HG02981 (cell line): Measurements from ENCODE around the gene ZNF516.

Experiments used
- ATAC-seq: cut with Tn5 transposase; IDR thresholded peaks from one replicate; pipeline ENCODE4 v1.9.1; 2021; ENCODE audit warnings: mild to moderate bottlenecking, moderate library complexity; ENCODE audit not compliant: unreplicated experiment

The ZNF516 gene

DNA sequence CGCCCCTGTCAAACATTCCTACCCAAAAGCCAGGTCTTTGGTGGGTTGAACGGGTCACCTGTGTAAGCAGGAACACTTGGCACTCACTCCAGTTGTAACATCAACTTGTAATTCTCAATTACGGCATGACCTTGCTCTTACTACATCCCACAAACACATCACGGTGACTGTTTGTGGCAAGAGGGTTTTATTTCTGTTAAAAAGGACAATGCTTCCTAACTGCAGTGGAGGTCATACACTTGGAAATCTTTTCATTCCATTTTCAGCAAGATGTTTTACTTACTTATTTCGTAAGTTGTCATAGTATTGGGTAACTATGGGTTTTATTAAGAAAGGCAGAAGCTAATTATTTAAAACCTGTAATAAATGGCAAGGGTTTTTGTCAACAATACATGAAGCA lies 126.1 kb downstream of the ZNF516 start:
- no peak for ATAC-seq

DNA sequence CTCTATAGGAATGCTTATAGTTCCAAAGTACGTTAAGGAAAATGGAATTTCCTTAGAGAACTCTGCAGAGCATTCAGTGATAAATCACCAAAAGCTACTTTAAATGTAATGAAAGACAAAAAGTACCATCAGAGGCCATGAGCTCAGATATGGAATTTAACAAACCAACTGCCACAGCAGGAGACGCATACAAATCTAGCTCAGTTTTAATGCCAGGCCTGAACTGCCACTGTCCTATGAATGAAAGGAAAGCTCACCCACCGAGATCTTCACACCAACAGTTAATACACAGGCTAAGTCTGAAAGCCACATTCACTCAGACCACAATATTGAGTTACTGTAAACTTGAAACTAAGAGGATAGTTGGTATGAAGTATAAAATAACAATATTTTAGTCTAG lies 126.8 kb downstream of the ZNF516 start:
- no peak for ATAC-seq

DNA sequence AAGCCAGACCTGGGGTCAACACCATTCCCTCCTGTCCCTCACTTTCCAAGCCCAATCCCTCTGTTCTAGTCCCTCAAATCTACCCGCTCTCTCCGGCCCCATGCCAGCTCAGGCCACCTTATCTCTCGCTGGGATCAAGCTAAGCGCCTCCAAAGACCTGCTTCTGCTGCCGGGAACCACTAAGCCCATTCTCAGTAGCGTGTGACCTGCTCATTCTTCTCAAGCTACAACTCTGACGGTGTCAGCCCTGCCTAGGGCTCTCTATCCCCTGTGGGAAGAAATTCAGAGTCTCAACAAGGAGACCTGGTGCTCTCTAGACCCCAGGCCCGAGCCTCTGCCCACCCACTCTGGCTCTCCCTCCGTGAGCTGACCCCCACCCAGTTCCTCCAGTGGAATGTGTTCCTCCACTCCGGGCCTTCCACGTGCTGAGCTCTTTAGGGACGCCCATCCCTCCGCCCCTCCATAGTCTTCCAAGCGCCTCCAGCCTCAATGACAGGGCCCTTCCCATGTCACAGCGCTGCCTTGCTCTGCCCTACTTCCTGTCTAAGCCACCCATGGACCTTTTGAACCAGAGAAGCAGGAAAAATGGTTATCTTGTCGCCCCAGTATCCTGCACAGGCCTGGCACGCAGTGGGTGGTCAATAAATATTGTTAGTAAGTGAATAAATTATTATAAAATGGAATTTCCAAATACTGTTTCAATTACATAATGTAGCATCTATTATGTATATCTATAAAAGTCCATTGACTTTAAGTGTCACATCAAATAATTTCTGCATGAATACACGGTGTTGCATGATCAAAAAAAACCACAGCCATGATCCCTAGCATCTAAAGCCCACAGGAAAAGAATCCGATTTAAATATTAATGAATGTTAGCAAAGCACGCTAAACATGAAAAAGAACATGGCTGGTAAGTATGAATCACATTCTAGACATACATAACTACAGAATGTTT lies 127.6 kb downstream of the ZNF516 start:
- no peak for ATAC-seq

DNA sequence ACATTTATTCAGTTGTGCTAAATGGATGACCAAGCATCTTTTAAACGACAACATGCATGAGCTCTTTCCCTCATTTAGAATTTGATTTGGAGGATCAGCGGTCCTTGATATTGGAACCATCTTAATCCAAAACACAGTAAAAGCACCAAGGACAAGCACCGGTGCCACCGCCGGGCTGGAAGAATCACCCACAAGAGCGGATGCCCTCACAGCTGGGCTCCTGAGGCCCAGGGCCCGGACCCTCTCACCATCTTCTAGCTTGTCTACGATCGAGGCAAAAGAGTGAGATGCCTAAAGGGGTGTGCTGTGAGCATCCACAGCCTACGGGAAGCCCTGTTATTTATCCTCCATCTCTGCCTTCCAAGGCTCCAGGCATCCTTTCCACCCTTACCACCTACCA lies 129.5 kb downstream of the ZNF516 start:
- no peak for ATAC-seq

DNA sequence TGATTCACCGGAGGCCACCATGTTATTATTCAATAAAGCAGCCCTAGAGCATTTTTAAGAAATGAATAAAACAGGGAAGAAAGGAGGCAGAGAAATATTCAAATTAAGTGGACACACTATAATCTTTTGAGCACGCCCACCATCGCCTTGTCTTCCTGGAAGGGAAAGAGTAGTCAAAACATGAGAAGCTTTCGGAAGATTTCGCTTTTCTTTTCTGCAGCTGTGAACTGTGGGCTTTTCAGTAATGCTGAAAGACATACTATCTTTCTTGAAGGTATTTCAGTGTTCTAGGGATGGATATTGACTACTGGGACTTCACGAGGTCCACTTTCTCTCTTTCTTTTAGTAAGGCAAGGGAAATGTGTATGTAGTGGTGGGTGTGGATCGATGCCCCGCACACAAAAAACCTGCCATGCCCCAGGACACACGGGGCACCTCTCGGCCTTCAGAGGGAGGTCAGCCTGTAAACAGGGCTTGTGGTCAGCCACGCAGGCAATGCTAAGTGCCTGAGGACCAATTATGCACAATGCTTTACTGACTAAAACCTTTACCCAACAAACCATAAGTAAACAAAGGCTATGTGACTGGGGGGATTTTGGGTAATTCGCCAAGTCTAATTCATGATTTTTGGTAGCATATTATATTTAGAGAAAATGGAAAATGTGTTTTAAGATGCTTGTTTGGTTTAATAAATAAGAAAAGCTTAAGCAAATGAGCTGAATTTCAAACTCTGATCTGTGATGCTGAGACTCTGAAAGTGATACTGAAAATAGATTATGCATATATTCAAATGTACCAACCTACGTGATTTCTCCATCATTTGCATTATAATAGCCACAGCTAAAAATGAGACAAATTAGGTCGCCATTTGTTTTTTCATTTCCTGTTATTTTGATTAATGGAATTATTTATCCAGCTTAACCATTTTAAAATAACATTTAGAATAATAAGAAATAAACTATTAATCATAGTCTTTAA lies 130.5 kb downstream of the ZNF516 start:
- ATAC-seq = peak; percentile 76

DNA sequence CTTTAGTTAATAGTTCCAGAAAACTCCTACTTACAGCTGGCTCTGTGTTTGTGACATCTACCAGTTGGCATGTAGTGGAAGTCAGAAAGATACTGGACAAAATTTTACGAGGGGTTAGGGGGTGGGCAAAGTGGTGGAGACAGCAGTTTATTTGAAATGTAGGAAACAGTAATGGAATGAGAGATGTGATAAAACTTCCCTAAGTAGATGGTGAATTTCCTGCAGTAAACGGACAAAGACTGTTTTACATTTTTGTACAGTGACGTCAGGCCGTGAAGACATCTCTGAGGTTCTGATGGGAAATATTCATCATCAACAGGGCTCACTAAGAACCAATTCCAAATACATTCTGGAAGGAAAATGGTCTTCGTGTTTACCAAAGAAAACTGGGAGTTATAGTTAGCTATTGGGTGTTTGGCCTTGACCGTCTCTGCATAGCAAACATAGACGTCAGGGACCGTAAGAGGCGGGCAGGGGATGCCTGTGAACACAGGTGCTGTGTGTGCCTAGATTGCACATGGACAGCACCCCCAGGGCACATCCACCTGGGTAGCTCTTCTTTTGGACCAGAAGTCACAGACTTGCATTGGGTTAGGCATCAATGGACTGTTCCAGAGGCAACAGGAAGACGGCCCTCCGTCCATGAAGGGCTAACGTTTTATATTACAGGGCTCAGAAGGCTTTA lies 131.5 kb downstream of the ZNF516 start:
- no peak for ATAC-seq

DNA sequence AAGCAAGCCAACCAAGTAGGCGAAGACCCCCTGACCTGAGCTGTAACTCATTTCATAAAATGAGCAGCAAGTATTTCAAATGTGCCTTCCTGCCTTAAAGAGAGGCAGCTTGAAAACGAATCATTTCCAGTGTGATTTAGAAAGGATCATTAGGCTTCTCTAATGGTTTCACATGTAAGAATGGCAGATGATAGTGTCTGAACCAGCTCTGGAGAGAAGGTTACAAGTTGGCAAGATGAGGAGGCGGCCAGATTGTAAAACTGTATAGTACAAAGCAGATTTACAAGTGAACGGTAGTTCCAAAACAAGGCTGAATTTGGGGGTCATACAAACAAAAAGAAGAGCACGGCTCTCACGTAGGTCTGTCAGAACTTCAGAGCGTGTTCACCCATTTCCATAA lies 132.4 kb downstream of the ZNF516 start:
- no peak for ATAC-seq

DNA sequence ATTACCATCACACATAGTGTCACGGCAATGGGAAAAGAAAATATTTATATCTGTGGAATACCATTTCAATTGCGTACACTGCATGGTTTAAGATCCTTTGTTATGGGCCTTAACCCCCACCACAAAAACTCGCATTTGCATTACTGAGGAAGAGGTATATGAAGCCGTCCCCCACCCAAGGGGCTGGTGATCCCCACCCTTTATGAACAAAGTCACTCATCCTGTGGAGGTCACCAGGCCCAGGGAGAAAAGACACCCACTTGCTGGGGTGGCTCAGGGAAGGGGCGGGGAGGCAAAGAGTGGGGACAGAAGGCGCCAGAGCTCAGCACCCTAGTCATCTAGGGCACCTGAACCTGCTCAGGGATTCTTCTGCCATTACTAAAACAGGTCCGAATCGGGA lies 133.8 kb downstream of the ZNF516 start:
- no peak for ATAC-seq

DNA sequence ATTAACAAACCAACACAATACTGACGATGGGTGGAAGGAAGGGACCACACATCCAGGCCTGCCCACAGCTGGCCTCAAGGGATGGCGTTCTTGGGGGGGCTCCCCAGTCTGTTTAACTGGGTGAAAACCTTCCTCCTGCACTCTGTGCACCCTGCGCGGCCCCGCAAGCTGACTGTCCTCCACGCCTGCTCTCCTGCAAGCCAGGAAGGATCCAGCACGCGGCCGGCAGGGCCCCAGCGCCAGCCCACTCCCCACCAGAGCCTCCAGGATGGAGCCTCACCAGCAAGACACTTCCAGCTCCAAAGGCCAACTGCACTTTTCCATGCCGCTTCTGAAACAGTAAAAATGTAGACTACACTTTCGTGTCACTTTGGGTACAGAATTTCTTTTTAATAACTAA lies 135.1 kb downstream of the ZNF516 start:
- no peak for ATAC-seq

DNA sequence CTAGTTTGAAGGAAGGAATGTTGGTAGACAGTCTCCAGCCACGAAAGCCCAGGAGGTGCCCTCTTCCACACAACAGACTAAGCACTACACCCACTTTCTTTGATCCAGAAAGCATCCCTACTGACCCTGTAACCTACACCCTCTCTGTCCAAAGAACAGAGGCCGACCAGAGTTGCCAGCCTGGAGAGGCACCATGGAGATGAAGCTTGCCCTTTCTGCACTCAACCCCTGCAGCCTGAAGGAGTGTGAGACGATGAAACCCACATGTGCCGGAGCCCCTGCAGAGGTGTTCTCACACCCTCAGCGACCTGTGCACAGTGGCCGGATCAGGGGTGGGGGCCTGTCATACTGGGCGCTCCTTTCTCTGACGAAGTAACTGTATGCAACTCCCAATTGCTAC lies 136.3 kb downstream of the ZNF516 start:
- ATAC-seq = no peak

DNA sequence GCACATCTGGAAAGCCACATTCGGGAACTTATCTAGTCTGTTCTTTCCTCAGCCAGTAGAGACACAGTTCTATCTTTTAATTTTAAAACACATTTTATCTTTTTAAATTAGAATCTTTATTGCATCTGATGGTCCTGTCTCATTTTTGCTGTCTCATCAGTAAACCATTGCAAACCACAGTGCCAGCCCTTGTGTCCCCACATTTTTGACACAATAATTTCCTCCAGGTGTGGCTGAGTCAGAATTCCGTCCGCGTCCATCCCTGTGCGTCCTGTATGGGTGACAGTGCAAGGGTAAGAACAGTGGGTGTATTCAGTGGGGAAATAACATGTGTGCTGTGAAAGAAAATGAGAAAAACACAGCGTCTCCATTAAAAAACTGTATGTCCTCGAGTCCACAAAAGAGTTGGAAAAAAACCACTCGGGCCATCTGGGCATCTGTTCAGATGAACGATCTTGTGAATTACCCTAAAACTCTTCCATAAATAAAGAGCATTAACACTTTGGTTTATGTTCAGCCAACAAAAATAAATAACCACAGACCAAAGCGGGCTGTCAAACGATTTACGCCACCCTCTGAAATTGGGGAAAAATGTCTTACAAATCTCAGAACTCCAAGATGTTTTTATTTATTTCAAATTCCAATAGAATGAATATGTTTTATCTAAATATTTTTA lies 137.3 kb downstream of the ZNF516 start:
- no peak for ATAC-seq

DNA sequence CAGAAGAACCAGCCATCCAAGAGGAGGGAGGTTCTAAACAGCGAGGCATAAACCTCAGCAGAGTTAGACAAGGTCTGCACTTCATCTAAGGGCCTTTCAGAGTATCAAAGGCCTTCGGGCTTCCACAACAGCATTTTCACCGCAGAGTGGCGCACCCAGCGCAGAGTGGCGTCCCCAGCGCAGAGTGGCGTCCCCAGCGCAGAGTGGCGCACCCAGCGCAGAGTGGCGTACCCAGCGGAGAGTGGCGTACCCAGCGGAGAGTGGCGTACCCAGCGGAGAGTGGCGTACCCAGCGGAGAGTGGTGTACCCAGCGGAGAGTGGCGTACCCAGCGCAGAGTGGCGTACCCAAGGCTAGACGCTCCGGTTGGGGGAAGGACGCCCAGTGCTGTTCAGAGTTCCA lies 137.9 kb downstream of the ZNF516 start:
- no peak for ATAC-seq

DNA sequence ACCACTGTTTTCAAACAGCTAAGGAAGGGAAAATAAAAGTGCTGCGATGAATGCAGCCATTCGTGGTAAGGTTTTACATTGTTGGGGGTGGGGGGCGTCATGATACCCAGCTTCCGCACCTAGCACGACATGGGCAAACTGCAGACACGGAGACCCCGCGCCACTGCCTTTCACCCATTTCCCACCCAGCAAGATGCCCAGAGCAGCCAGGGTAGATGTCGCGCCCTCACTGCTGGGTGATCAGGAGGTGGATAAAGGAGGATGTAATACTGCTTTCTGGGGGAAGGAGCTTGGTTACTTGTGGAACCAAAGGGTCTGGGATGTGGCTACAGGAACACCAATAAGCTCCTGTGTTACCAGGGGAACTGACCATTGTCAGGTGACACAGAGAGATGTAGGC lies 138.4 kb downstream of the ZNF516 start:
- ATAC-seq = no peak

DNA sequence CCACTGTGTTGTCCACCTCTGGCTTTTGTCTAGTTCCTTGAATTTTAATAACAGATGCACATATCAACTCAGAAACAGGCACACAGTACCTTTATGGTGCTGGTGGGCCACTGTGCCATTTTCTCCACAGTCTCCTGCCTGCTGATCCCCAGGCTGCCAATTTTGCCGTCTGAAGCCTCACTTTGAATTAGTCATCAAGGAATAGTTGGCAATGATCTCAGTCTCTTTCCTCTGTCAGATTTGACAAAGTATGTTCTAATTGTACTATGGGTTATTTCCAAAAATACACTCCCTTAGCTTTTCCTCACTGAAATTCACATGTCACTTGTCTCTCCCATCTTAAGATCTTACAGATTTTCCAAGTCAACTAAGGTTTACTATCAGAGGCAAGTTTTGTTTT lies 140.7 kb downstream of the ZNF516 start:
- no peak for ATAC-seq

DNA sequence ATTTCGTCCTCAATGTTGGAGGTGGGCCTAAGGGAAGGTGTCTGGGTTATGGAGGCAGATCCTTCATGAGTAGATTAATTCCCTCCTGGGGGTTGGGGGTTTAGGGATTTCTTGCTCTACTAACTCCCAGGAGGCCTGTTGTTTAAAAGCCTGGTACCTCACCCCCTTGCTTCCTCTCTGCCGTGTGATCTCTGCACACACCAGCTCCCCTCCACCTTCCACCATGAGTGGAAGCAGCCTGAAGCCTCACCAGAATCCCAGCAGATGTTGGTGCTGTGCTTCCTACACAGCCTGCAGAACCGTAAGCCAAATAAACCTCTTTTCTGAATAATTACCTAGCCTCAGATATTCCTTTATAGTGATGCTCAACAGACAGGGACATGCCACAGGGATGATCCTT lies 141.5 kb downstream of the ZNF516 start:
- no peak for ATAC-seq

DNA sequence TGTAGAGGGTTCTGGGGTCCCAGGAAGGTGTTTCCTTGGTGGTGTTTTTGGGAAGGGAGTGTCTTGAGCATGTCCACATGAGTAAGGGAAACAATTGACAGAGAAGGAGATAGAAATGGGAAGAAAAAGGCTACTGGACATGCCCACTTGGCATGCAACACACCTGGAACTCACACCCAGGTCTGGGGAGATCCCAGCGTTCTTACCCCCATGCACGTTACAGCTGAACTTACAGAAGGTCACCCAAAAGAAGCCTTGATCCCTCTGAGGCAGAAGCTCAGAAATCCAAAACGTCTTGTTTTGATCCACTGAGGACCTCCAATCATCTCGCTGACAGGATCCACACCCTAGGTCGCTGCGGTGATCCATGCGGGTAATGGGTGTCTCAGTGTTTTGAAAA lies 142.0 kb downstream of the ZNF516 start:
- ATAC-seq = no peak

DNA sequence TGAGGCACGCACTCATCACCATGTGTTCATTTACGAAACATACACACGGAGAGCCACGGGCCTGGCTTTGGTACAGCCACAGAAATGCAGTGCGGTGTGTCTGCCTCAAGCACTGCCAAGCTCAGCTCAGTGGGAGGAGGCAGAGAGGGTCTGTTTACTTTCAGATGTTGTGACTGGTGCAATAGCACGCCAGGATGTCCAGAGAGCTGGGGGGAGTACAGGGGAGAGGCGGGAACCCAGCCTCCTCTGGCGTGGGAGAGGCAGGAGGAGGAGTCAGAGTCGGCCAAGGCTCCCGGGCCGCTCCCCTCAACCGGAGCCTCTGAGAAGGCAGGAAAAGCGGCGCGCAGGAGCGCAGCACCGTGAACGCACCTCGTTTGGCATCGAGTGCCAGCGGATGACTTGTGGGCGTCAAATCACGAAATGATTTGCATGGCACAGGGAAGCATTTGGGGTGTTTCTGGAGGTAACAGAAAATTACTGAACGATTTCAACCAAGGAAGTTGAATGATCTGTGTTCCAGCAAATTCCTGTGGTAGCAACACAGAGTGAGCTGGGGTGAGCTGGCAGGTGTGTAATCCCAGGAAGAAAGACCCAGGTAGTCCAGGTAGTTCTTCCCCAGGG lies 143.0 kb downstream of the ZNF516 start:
- ATAC-seq = no peak

DNA sequence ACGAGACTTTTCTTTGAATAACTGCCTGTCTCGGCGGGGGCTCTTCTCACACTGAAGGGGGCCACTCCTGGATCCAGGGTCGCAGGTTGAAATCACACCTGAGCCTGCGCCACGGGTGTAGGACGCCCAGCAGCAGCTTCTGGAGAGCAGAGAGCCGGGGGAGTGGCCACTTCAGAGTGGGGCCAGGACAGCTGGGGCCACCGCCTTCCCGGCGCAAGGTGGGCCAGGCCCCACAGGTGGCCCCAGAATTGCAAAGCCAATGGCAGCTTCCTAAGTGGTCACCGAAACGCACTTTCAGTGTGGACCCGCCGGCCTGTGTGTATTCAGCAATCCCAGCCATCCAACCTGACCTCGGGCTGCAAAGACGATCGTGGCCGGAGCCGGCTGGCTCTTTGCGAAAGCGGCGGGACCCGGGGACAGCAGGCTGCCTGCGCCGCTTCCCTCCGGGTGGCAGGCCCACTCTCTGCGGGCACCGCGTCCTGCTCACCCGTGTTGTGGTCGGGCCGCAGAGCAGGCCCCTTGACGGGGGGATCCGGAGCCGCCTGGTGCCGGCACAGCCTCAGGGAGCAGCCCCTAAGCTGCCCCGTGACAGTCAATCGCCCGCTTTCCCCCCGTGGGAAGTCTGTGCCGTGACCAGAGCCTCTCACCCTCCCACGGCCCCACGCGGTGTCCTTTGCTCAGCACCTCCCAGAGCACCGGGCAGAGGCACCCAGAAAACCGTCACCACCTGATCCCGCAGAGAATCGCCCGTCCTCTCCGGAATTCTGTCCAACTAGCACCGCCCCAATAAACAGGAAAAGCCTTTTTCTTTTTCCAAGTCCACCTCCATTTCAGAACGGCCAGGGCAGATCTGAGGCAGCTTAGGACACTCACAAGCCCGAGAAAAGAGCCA lies 144.7 kb downstream of the ZNF516 start:
- ATAC-seq = no peak

DNA sequence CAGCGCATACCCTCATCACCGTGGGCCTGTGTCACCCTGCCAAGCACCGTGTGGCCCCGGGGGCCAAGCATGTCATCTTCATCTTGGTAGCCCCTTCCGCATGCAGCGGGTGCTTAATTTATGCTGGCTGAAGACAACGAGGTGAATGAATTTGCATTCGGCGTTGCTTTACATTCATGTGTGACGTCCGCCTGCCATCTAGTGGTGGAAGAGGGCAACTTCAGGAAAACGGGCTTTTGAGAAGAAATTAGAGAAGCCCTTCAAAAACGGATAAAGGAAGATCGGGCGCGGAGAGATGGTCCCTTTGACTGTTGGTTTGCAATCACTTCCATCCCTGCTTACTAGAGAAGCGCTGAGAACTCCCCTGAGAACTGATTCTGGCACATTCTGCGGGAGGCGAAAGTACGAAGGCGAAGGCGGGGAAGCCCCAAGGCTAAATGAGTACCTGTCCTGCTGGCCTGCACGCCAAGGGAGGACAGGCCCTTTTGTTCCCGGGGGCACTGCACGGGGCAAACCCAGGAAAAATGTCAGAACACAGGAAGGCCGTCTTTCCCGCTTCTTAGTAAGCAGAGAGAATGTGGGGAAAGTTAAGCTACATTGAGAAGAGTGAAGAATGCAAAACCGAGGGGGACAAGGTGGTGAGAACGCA lies 145.9 kb downstream of the ZNF516 start:
- no peak for ATAC-seq
